SH-SY5Y (cell line): ENCODE data around the gene CACNA1I.

Source experiments
- GATA2 ChIP-seq: IDR thresholded peaks from 2 replicates; pipeline ENCODE4 v1.6.1; 2011; ENCODE audit warnings: mild to moderate bottlenecking, low read depth, low read length
- GATA3 ChIP-seq: IDR thresholded peaks from 2 replicates; pipeline ENCODE4 v1.6.1; 2011; ENCODE audit warnings: low read depth, mild to moderate bottlenecking, low read length, moderate library complexity

- no peak for TF ChIP-seq GATA2
- TF ChIP-seq GATA3 = no peak
Measured at GRCh38 chr22:39647836-39648629, 77.5 kb downstream of the CACNA1I start.
